Kidney capillary endothelial cell (primary cell): ENCODE data around the gene PLSCR1.
"Not testable (repeated sequence)": the region's sequence is repeated elsewhere in the genome, so short reads cannot be mapped to it uniquely, and the experiment has no call there.

Source experiments
- DNase-seq: peaks from one replicate; pipeline ENCODE4 v3.0.0-alpha.2; 2018; ENCODE audit warnings: low spot score

The PLSCR1 gene

DNA sequence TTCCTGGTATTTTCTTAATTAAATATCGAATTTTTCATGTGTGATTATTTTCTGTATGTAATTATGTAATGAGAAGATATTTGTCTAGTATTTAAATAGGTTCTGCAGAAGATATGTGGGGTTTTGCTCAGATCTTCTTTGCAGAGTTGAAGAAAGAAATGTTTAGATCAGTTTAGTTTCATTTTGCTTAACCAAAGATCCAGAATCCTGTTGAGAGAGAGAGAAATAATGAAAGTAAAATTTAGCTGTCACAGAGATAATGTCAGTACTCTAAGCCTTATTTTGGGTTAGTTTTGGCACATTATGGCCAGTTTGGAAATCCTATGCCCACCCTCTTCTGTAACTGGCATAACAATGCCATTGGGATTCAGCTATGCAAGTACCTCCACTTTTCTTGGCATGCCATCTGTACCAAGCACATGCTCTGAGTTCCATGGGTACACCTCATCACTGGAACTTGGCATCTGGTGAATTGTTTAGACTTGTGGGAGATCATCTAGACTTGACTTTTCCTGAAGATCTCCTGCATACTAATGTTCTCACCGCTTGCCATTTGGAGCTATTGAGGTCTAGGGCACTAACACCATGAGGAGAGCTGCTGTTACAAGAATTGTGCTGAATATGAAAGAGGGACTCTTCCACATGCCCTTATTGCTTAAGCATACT is 30.9 kb downstream of the PLSCR1 start:
- no peak for DNase-seq

DNA sequence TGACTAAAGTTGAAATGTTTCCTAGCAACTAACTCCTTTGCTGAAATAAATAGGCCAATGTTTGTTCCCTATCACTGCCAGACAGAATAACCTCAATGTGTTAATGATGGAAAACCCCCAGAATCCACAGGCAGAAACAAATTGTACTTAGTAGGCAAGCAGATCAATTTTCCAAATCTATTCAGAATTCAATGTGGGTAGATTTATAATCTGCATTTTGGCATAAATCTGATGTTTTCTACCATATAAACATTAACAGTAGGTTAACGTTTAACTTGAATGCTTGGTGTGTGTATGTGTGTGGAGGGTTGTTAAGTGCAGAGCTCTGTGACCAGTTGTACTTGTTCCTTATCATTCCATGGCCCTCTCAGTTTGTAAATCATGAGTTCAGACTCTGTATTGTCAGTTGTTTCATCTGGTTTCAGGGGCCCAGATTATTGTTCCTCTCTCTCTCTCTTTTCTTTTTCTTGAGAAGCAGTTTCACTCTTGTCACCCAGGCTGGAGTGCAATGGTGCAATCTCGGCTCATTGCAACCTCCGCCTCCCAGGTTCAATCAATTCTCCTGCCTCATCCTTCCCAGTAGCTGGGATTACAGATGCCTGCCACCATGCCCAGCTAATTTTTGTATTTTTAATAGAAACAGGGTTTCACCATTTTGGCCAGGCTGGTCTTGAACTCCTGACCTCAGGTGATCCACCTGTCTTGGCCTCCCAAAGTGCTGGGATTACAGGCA is 32.8 kb downstream of the PLSCR1 start:
- DNase-seq, result no peak

DNA sequence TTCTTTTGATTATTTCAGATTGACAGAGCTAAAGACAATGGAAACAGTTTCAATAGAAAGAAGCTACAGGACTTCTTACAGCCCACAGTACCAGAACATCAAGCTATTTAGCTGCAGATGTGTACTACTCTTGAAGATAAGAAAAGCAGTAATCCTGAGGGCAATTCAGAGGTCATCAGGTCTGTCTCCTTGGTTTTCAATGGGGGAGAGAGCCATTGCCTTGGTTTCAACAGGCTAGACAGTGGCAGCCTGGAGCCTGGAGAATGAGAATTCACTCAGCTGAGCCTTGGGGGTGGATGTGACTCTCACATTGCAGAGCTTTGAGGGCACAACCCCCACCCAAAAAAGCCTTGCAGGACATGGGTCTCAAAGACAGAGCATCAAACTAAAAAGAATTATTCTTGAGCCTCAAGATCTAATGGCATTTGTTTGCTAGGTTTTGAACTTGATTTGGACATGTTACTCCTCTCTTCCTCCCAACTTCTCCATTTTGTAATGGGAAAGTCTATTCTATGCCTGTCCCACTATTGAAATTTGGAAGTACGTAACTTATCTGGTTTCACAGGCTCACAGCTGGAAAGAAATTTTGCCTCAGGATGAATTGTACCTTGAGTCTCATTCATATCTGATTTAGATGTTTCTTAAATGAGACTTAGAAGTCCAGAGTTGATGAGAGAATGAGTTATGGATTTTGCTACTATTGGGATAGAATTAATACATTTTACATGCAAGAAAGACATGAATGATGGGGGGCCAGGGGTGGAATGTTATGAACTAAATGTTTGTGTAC is 36.9 kb downstream of the PLSCR1 start:
- DNase-seq, result no peak

DNA sequence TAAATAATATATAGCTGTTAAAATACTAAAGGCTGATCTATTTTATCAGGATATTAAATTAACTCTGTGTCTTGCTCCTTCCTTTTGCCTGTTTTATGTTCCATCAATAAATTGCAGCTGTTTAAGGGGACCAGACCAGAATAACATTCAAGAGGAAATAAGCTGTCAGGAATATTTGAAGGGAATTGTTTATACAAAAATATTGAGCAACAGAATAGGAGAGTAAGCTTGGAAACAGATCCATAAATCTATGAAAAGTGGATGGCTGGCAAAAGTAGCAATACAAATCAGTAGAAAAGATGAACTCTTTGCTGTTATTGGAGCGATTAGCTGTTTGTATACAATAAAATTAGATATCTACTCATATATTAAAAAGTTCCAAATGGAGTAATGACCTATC is 38.9 kb downstream of the PLSCR1 start:
- DNase-seq, result no peak

DNA sequence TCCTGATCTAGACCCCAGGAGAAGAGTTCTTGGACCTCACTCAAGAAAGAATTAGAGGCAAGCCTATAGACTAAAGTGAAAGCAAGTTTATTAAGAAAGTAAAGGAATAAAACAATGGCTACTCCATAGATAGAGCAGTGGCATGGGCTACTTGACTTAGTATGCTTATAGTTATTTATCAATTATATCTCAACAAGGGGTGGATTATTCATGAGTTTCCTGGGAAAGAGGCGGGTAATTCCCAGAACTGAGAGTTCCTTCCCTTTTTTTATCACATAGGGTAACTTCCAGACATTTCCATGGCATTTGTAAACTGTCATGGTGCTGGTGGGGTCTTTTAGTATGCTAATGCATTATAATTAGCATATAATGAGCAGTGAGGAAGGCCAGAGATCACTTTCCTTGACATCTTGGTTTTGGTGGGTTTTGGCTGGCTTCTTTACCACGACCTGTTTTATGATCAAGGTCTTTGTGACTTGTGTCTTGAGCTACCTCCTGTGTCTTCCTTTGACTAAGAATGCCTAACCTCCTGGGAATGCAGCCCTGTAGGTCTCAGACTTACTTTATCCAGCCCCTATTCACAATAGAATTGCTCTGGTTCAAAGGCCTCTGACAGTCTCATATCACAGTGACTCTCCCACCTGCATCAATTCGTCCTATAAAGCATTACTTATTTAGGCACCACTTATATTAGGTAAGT is 39.8 kb downstream of the PLSCR1 start:
- DNase-seq, result no peak

DNA sequence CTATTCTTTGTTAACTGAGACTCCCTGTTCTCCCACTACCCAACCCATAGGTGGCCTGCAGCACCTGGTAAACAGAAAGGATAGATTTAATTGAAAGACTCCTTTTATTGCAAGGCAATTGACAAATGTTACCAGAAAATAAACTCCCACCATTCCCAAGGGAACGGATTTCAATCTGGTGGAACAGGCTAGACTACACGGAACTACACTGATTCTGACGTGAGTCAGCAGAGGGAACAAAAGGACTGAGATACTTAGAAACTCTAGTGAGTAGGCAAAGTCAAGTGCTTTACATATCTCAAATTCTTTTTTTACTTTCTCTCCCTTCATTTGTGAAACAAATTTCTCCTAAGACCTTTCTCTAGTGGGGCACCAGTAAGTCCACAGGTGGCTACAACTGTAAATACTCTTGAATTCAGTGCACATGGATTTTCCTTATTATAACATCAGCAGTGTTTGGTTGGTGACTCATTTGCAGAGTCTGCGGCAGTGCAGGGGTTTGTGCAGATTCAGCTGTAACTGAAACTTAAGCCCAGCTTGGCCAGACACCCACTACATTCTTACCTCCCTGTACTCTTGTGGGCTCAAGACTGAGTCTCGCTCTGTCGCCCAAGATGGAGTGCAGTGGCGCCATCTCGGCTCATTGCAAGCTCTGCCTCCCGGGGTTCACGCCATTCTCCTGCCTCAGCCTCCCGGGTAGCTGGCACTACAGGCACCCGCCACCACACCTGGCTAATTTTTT is 40.8 kb downstream of the PLSCR1 start:
- DNase-seq, result peak; percentile 50

DNA sequence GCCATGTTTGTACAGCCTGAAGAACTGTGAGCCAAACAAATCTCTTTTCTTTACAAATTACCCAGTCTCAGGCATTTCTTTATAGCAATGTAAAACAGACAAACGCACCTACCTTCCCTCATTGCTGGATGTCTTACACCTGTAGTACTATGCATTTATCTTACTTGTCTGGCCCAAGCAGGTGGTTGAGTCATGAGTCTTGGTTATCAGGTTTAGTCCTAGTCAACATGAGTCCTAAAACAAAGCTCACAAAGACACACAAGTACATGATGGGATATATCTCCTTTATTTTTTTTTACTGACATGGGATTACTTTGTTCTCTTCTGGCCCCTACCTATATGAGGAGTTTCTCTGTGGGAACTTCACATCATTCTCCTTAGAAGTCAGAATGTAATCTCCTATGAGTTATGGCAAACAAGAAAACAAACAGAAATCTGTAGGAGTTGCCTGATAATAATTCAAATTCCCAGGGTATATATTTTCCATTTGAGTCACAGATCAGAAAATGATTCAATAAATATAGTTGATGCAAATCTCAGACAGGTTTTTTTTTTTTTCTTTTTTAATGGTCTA is 41.4 kb downstream of the PLSCR1 start:
- no peak for DNase-seq

DNA sequence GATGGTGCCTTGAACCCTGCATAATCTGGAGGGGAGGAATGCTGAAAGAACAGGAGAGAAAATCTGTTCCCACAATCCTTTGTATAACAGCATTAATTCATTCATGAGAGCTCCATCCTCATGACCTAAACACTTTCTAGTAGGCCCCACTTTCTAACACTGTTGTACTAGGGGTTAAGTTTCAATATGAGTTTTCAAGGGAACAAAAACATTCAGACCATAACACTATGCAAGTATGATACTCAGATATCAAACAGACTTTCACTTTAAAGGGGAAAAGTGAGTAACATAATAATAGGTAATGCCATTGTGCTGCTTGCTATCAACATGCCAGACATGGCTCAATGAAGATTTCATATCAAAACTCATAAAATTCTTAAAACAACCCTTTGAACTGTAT is 42.7 kb downstream of the PLSCR1 start:
- no peak for DNase-seq

DNA sequence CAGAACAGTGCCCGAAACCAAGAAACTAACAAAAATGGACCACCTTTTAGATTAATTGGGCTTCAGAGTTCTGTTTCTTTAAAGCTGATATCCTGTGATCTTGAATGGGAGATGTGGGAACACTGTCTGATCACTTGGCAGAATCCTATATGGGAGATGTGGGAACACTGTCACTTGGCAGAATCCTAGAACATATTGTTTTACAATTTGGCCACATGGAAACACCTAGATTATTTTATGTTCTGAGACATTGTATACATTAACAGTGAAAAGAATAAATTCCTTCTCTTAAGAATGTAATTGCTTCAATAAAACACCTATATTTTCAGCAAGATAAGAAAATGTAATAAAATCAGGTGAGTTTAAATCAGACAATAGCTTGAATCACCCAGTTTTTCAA is 44.7 kb downstream of the PLSCR1 start:
- no peak for DNase-seq

DNA sequence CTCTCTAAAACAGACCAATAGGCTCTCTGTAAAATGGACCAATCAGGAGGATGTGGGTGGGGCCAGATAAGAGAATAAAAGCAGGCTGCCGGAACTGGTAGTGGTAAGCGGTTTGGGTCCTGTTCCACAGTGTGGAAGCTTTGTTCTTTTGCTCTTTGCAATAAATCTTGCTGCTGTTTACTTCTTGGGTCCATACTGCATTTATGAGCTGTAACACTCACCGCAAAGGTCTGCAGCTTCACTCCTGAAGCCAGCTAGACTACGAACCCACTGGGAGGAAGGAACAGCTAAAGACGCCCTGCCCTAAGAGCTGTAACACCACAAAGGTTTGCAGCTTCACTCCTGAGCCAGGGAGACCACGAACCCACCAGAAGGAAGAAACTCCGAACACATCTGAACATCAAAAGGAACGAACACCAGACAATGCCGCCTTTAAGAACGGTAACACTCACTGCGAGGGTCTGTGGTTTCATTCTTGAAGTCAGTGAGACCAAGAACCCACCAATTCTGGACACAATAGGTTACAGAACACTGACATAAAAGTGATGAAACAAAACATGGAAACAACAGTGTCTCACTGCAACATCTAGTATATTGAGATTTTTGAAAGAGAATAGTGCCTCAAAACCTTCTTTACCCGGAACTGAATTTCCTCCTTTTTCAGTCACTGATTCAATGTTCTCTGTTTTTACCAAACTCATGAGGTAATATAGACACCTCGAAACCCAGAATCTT is 46.2 kb downstream of the PLSCR1 start:
- DNase-seq, result no peak

DNA sequence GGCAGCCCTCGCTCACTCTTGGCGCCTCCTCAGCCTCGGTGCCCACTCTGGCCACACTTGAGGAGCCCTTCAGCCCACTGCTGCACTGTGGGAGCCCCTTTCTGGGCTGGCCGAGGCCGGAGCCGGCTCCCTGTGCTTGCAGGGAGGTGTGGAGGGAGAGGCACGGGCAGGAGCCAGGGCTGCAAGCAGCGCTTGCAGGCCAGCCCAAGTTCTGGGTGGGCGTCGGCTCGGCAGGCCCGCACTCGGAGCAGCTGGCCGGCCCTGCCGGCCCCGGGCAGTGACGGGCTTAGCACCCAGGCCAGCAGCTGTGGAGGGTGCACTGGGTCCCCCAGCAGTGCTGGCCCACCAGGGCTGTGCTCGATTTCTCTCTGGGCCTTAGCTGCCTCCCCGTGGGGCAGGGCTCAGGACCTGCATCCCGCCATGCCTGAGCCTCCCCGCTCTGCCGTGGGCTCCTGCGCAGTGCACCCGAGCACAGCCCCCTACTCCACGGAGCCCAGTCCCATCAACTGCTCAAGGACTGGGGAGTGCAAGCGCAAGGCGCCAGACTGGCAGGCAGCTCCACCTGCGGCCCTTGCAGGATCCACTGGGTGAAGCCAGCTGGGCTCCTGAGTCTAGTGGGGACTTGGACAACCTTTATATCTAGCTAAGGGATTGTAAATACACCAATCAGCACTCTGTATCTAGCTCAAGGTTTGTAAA is 47.1 kb downstream of the PLSCR1 start:
- DNase-seq, result not testable (repeated sequence)

DNA sequence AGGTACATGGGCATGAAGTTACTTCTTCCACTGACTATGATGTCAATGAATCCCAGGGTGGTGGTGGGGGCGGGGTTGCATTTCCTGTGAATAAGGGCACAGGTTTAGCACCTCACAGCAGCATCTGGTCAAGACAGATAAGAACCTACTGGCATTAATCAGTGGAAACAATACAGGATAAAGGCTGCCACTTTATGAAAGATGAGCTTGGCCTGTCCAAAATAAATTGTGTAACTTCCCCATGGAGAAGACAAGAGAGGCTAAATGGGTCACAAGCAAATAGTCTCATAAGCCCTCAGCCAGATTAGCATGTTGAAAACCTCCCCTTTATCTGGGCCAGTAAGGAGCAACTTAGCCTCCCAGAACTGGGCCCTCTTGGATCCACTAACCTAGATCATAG is 47.7 kb downstream of the PLSCR1 start:
- DNase-seq, result no peak

DNA sequence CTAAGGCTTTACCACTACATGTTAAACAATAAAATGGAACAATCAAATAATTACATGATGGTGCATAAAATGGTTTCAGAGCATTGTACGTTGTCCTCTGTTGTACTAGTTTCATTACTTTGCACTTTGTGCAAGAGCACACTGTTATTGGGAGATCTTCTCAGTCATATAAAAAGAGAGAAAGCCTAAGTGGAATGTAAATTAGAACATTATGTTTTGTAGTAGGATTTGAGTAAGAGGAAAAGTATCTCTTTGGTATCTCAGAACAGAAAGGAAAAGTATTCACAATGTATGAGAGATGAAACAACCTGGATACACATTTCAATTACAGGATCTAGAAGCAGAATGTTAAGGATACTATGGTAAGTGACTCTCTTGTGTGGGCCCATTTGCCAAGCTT is 48.2 kb downstream of the PLSCR1 start:
- DNase-seq, result no peak

DNA sequence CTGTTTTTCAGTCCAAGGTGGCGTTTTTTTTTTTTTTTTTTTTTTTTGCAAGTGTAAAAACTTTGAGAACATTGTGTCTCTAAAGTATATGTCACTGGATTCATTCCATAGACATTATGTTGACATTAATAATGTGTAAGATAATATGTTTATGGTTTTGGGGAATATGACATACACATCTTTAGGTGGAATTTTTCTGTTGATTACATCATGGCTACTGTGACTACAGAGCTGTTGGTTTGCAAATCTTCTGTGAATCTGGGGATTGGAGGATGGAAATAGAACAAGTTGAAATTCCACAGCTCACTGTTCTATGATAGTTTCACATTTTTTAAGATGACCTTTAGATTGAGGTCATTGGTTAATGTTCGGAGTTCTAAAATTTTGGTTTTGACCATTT is 50.6 kb downstream of the PLSCR1 start:
- no peak for DNase-seq

DNA sequence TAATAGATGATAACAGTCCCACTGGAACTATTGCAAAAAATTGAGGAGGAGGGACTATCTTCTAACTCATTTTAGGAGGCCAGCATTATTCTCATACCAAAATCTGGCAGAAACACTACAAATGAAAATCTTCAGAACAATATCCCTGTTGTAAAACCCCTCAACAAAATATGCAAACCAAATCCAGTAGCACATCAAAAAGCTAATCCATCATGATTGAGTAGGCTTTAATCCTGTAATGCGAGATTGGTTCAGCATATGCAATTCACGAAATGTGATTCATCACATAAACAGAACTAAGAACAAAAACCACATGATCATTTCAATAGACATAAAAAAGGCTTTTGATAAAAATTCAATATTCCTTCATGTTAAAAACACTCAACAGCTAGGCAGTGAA is 51.2 kb downstream of the PLSCR1 start:
- DNase-seq, result no peak

DNA sequence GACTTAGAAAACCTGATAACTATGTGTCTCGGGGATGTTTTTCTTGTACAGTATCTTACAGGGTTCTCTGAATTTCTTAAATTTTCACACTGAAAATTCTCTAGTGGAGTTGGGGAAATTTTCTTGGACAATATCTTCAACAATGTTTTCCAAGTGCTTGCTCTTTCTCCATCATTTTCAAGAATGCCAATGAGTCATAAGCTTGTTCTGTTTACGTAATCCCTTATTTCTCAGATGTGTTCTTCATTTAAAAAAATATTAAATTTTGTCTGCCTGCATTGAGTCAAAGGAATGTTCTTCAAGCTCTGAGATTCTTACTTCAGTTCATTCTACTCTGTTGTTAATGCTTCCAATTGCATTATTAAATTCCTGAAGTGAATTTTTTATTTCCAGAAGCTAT is 53.1 kb downstream of the PLSCR1 start:
- no peak for DNase-seq

DNA sequence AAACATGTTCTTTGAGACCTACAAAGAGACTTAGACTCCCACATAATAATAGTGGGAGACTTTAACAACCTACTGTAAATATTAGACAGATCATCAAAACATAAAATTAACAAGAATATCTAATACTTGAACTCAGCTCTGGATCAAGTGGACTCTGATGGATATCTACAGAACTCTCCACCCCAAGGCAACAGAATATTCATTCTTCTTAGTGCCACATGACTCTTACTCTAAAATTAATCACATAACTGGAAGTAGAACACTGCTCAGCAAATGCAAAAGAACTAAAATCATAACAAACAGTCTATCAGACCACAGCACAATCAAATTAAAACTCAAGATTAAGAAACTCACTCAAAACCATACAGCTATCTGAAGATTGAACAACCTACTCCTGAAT is 59.1 kb downstream of the PLSCR1 start:
- DNase-seq, result no peak

DNA sequence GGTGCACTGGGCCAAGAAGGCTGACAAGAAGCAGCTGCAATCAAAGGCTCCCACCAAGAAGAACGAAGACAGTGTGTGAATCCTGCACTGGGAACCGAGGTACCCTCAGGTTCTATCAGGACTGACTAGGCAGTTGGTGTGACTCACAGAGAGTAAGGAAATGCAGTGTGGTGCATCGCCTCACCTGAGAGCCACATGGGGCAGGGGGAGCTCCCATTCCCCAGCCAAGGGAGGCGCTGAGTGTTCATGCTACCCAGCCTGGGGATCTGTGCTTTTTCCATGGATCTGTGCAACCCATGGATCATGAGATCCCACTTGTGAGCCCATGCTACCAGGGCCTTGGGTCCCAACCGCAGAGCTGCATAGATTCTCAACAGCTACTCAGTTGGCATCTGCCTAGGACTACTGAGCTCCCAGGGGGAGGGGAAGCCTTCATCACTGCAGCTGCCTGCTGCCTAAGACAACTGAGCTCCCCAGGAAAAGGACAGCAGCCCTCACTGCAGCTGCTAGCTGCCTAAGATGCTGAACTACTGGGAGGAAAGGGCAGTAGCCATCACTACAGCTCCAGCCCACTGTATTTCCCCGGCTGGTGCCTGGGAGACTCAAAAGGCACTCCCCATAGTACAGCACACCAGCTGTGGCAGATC is 68.2 kb downstream of the PLSCR1 start:
- no peak for DNase-seq

DNA sequence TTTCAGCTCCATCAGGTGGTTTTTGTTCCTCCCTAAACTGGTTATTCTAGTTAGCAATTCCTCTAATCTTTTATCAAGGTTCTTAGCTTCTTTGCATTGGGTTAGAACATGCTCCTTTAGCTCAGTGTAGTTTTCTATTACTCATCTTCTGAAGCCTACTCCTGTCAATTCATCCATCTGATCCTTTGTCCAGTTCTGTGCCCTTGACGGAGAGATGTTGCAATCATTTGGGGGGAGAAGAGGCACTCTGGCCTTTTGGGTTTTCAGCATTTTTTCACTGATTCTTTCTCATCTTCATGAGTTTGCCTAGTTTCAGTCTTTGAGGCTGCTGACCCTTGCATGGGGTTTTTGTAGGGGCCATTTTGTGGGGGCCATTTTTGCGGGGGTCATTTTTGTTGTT is 69.4 kb downstream of the PLSCR1 start:
- DNase-seq, result not testable (repeated sequence)

DNA sequence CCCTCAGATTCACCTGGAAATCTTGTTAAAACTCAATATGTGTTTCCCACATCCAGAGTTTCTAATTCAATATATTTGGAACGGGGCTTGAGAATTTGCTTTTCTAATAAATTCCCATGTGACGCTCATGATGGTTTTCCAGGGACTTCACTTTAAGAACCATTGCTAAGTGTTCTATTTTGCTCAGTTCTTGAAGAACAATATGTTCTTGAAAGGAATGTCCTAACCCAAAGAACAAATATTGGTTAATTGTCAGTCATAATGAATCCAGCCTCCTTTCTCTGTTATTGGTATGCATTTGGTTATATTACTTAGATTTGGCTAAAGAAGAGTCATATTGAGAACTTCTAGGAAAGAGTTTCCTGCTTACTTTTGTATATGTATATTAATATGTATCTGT is 70.7 kb downstream of the PLSCR1 start:
- no peak for DNase-seq
